ENCODE results near the gene UNC5C. TPM values are rescaled to one million over a fixed set of nuclear protein-coding genes. Genes with fewer than 3 reads are reported as not detected.

UNC5C gene
- polyA plus RNA-seq, 1 of the 3 experiments (the other 2 are of a cell fraction): 3.3 TPM

DNA sequence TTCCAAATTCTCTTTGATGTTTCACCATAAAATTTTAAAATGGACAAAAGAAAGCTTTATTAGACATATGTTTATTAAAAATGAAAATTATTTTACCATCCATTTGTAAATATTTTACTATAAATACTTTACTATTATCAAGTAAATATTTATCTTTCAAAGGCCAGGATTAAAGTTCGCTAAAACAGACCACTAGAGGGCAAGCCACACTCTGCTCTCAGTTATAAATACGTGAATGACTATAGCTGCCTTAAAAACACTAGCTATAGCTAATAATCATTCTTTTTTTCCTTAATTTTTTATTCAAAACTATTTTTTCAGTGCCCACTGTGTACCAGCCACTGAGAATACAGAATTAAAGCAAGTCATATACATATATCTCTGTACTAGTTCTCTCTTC, 38.6 kb downstream of the UNC5C start:
- Histone ChIP-seq H3K4me2 (0 out of 2 replicates have a peak overlapping the region, but pooled peaks have one; percentile 36), H3K9me2 (no peaks in the 10 kb centered on the region), H2AFZ (ENCODE audit: low read depth) (no peak overlapping the region), H3K9me3 (no peaks in the 10 kb centered on the region), H3K27me3 (ENCODE audit: insufficient read depth) (no peaks in the 10 kb centered on the region), H3K4me1 (ENCODE audit: control insufficient read depth in 1 of 2, insufficient read depth in 2 of 2, low read depth in 1 of 2, low read length in 1 of 2) (peaks cover 13 to 54% of the 10 kb centered on the region in 2 experiments; a peak in 3 of 4 replicates), H3K4me3 (ENCODE audit: low read depth in 2 of 2, low read length in 1 of 2) (no peak overlapping the region), H3F3A (replicated peaks; ENCODE audit: insufficient read depth) (peaks cover 31% of the 10 kb centered on the region), H4K20me1 (ENCODE audit: insufficient read depth) (no peaks in the 10 kb centered on the region), H3K79me2 (ENCODE audit: insufficient read depth) (no peaks in the 10 kb centered on the region), H3K9ac (no peak overlapping the region), H3K27ac (ENCODE audit: low read depth in 2 of 2, low read length in 1 of 2) (peak overlapping the region; percentile 18 to 96; a peak in 3 of 4 replicates), H3K36me3 (replicated peaks in 1 of 2; ENCODE audit: control insufficient read depth in 1 of 2, insufficient read depth in 2 of 2, low read length in 1 of 2) (no peaks in the 10 kb centered on the region)
- POLR2A ChIA-PET: interaction anchor here (0.6 to 2.9 kb wide), 3 partner anchors 37 to 44 kb away, joined by 3 to 14 read pairs (median 13); partner anchors contain the start of gene UNC5C
- CTCF ChIA-PET: interaction anchor here (0.6 to 9.4 kb wide), 24 partner anchors 10 to 548 kb away, joined by 3 to 183 read pairs (median 4); partner anchors contain the start of gene UNC5C
- DNase-seq: no peak
- TF ChIP-seq RAD21 (IDR thresholded peaks at IDR 0.05; ENCODE audit: low read length): peak; percentile 80
- peak; percentile 49 for TF ChIP-seq SMC3 (IDR thresholded peaks at IDR 0.05; ENCODE audit: low read depth, low read length)
- TF ChIP-seq EP300 (IDR thresholded peaks at IDR 0.05; ENCODE audit: borderline replicate concordance in 1 of 2, low read depth in 1 of 2, low read length in 1 of 2): no peak
- TF ChIP-seq, protein P1, sequence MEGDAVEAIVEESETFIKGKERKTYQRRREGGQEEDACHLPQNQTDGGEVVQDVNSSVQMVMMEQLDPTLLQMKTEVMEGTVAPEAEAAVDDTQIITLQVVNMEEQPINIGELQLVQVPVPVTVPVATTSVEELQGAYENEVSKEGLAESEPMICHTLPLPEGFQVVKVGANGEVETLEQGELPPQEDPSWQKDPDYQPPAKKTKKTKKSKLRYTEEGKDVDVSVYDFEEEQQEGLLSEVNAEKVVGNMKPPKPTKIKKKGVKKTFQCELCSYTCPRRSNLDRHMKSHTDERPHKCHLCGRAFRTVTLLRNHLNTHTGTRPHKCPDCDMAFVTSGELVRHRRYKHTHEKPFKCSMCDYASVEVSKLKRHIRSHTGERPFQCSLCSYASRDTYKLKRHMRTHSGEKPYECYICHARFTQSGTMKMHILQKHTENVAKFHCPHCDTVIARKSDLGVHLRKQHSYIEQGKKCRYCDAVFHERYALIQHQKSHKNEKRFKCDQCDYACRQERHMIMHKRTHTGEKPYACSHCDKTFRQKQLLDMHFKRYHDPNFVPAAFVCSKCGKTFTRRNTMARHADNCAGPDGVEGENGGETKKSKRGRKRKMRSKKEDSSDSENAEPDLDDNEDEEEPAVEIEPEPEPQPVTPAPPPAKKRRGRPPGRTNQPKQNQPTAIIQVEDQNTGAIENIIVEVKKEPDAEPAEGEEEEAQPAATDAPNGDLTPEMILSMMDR (IDR thresholded peaks at IDR 0.05): peak; percentile 74
- no peak for TF ChIP-seq FOXJ3 (CRISPR knock-in tag; IDR thresholded peaks at IDR 0.05)
- no peak for TF ChIP-seq FOXM1 (IDR thresholded peaks at IDR 0.05; ENCODE audit: low read depth)
- WGBS (ENCODE audit: low lambda C conversion rate): 5% methylated on average over 2 of the region's 2 CpGs

DNA sequence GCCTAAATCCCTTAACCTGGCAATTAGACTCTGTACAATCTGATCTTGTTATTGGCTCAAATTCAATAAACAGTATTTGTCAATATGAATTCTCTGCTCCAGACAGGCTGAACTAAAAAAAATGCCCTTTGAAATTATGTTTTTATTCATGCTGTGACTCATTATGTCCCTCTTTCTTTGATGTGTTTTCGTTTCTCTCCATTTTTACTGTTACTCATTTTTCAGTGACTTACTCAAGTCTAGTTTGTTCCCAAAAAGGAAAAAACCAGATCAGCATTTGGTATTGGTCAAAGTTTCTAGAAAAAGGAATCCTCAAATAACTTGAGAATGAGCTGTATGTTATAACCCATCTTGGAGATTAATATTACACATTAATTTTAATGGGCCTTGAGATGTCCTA, 40.4 kb downstream of the UNC5C start:
- H3F3A ChIP-seq (replicated peaks; ENCODE audit: insufficient read depth): peaks cover 31% of the 10 kb centered on the region
- no peak for DNase-seq
- H3K9ac ChIP-seq: no peak overlapping the region
- H3K27ac ChIP-seq (ENCODE audit: low read depth in 2 of 2, low read length in 1 of 2): peak overlapping the region; percentile 58 to 74
- no peaks in the 10 kb centered on the region for H3K9me2 ChIP-seq
- H4K20me1 ChIP-seq (ENCODE audit: insufficient read depth): no peaks in the 10 kb centered on the region
- CTCF ChIA-PET: interaction anchor here (0.7 to 9.4 kb wide), 3 partner anchors 35 to 145 kb away, joined by 3 to 183 read pairs (median 8); partner anchors contain the start of gene UNC5C
- POLR2A ChIA-PET: no interaction called here
- WGBS (ENCODE audit: low lambda C conversion rate): 11% methylated on average over 1 of the region's 1 CpG
- peaks cover 13 to 39% of the 10 kb centered on the region in 2 experiments; a peak in 3 of 4 replicates for H3K4me1 ChIP-seq (ENCODE audit: control insufficient read depth in 1 of 2, insufficient read depth in 2 of 2, low read depth in 1 of 2, low read length in 1 of 2)
- H3K27me3 ChIP-seq (ENCODE audit: insufficient read depth): no peaks in the 10 kb centered on the region
- no peak overlapping the region for H2AFZ ChIP-seq (ENCODE audit: low read depth)
- H3K79me2 ChIP-seq (ENCODE audit: insufficient read depth): no peaks in the 10 kb centered on the region
- no peaks in the 10 kb centered on the region for H3K9me3 ChIP-seq
- H3K4me3 ChIP-seq (ENCODE audit: low read depth in 2 of 2, low read length in 1 of 2): no peak overlapping the region
- H3K36me3 ChIP-seq (replicated peaks in 1 of 2; ENCODE audit: control insufficient read depth in 1 of 2, insufficient read depth in 2 of 2, low read length in 1 of 2): no peaks in the 10 kb centered on the region
- H3K4me2 ChIP-seq: no peak overlapping the region
- peak; percentile 5; the same call in 1 of the 2 replicates for TF ChIP-seq NFIC (IDR thresholded peaks at IDR 0.05; ENCODE audit: borderline replicate concordance)
- no peak for TF ChIP-seq RCOR1 (IDR thresholded peaks at IDR 0.05; ENCODE audit: low read length)
- TF ChIP-seq POLR2AphosphoS5 (IDR thresholded peaks at IDR 0.05; ENCODE audit: low read depth, low read length): no peak
- TF ChIP-seq EP300 (IDR thresholded peaks at IDR 0.05; ENCODE audit: borderline replicate concordance in 1 of 2, low read depth in 1 of 2, low read length in 1 of 2): peak in 1 of 2 experiments; percentile 34; a peak in 1 of 4 replicates
- no peak for TF ChIP-seq RAD21 (IDR thresholded peaks at IDR 0.05; ENCODE audit: low read length)
- TF ChIP-seq SMC3 (IDR thresholded peaks at IDR 0.05; ENCODE audit: low read depth, low read length): no peak
- TF ChIP-seq SIN3A (IDR thresholded peaks at IDR 0.05; ENCODE audit: borderline replicate concordance, low read depth, low read length): no peak
- TF ChIP-seq FOSL2 (IDR thresholded peaks at IDR 0.05; ENCODE audit: borderline replicate concordance, low read depth): peak; percentile 62; the same call in 1 of the 2 replicates
- peak; percentile 43 for TF ChIP-seq TCF12 (IDR thresholded peaks at IDR 0.05)
- TF ChIP-seq, protein P2, sequence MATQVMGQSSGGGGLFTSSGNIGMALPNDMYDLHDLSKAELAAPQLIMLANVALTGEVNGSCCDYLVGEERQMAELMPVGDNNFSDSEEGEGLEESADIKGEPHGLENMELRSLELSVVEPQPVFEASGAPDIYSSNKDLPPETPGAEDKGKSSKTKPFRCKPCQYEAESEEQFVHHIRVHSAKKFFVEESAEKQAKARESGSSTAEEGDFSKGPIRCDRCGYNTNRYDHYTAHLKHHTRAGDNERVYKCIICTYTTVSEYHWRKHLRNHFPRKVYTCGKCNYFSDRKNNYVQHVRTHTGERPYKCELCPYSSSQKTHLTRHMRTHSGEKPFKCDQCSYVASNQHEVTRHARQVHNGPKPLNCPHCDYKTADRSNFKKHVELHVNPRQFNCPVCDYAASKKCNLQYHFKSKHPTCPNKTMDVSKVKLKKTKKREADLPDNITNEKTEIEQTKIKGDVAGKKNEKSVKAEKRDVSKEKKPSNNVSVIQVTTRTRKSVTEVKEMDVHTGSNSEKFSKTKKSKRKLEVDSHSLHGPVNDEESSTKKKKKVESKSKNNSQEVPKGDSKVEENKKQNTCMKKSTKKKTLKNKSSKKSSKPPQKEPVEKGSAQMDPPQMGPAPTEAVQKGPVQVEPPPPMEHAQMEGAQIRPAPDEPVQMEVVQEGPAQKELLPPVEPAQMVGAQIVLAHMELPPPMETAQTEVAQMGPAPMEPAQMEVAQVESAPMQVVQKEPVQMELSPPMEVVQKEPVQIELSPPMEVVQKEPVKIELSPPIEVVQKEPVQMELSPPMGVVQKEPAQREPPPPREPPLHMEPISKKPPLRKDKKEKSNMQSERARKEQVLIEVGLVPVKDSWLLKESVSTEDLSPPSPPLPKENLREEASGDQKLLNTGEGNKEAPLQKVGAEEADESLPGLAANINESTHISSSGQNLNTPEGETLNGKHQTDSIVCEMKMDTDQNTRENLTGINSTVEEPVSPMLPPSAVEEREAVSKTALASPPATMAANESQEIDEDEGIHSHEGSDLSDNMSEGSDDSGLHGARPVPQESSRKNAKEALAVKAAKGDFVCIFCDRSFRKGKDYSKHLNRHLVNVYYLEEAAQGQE (IDR thresholded peaks at IDR 0.05; ENCODE audit: low read depth, low read length): no peak
- TF ChIP-seq JUND (IDR thresholded peaks at IDR 0.05): peak; percentile 42
- no peak for TF ChIP-seq TAF1 (IDR thresholded peaks at IDR 0.05; ENCODE audit: borderline replicate concordance, low read depth, low read length)
- TF ChIP-seq CHD2 (IDR thresholded peaks at IDR 0.05; ENCODE audit: low read length, partially characterized antibody): no peak
- no peak for TF ChIP-seq NRF1 (IDR thresholded peaks at IDR 0.05; ENCODE audit: low read depth, low read length)
- TF ChIP-seq YY1 (IDR thresholded peaks at IDR 0.05; ENCODE audit: low read depth): no peak
- no peak for TF ChIP-seq FOXM1 (IDR thresholded peaks at IDR 0.05; ENCODE audit: low read depth)
- TF ChIP-seq, protein P3, sequence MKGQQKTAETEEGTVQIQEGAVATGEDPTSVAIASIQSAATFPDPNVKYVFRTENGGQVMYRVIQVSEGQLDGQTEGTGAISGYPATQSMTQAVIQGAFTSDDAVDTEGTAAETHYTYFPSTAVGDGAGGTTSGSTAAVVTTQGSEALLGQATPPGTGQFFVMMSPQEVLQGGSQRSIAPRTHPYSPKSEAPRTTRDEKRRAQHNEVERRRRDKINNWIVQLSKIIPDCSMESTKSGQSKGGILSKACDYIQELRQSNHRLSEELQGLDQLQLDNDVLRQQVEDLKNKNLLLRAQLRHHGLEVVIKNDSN (IDR thresholded peaks at IDR 0.05; ENCODE audit: borderline replicate concordance, low read depth): no peak
- TF ChIP-seq, protein P4, sequence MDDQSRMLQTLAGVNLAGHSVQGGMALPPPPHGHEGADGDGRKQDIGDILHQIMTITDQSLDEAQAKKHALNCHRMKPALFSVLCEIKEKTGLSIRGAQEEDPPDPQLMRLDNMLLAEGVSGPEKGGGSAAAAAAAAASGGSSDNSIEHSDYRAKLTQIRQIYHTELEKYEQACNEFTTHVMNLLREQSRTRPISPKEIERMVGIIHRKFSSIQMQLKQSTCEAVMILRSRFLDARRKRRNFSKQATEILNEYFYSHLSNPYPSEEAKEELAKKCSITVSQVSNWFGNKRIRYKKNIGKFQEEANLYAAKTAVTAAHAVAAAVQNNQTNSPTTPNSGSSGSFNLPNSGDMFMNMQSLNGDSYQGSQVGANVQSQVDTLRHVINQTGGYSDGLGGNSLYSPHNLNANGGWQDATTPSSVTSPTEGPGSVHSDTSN (IDR thresholded peaks at IDR 0.05): peak; percentile 50
- TF ChIP-seq MEF2A (IDR thresholded peaks at IDR 0.05; ENCODE audit: borderline replicate concordance, low read depth): 0 out of 2 replicates have a peak, but pooled peaks have one; percentile 41
